Measurements from ENCODE around the gene HLA-E. TPM values are rescaled to one million over a fixed set of nuclear protein-coding genes. Genes with fewer than 3 reads are reported as not detected.
A peak's percentile ranks its signal among the peaks of the same experiment; 100 is the strongest.

The HLA-E gene
- total RNA-seq, 1 experiment from 2014 or later = 125 TPM

DNA sequence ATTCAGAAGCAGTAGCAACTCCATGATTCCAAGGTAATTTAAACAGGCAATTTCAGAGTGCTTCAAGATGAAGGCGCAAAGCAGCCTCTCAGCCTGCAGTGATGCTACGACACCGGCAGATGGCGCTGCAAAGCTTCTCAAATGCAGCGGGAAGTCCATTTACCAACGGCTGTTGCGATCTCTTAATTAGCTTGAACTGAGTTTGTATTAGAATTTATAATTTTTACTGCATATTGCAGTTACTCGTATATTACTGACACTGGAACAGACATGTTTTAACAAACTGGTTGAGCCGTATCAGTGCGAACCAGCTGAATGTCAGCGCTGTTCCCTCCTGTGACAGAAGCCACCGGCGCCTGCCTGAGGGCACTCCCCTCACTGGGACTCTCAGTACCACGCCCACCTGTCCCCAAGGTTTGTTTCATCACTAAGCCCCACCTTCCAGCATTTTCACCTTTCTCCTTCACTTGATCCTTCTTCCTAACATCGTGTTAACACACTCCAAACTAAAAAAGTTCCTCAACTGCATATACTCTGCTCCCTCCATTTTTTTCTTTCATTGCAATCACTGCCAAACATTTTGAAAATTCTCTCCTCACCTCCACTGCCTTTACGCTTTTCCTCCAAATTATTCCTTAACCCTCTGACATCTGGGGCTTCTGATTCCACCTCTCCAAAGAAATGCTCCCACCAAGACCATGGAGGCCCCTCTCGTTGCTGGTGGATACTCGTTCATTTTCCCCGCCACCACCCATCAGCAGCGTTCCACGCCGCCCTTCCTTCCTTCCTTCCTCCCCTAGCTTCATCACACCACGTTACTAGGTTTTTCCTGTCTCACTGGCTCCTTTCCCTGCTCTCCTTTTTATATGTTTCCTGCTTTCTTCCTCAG is 52.5 kb downstream of the HLA-E start:
- CTCF ChIA-PET = interaction anchor here (0.5 to 1.8 kb wide), 13 partner anchors 9 to 1022 kb away, joined by 3 to 8 read pairs (median 3); partner anchors contain the start of gene DHX16
- no peak for TF ChIP-seq EZH2 (IDR thresholded peaks at IDR 0.05; ENCODE audit: low read depth)
- TF ChIP-seq, protein P1, sequence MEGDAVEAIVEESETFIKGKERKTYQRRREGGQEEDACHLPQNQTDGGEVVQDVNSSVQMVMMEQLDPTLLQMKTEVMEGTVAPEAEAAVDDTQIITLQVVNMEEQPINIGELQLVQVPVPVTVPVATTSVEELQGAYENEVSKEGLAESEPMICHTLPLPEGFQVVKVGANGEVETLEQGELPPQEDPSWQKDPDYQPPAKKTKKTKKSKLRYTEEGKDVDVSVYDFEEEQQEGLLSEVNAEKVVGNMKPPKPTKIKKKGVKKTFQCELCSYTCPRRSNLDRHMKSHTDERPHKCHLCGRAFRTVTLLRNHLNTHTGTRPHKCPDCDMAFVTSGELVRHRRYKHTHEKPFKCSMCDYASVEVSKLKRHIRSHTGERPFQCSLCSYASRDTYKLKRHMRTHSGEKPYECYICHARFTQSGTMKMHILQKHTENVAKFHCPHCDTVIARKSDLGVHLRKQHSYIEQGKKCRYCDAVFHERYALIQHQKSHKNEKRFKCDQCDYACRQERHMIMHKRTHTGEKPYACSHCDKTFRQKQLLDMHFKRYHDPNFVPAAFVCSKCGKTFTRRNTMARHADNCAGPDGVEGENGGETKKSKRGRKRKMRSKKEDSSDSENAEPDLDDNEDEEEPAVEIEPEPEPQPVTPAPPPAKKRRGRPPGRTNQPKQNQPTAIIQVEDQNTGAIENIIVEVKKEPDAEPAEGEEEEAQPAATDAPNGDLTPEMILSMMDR (conservative IDR thresholded peaks at IDR 0.05) = peak; percentile 98
- POLR2A ChIA-PET (ENCODE audit: unreplicated experiment) = interaction anchor here (0.7 kb wide), 3 partner anchors 38 to 149 kb away, joined by 3 to 5 read pairs (median 3); partner anchors contain the start of gene NRM
- Histone ChIP-seq H2AFZ (peak overlapping the region; percentile 34; the same call in 1 of the 2 replicates), H3K27ac (no peak overlapping the region), H4K20me1 (ENCODE audit: insufficient read depth) (no peaks in the 10 kb centered on the region), H3K79me2 (ENCODE audit: low read depth) (no peaks in the 10 kb centered on the region), H3K9me3 (ENCODE audit: insufficient read depth, low read depth) (no peaks in the 10 kb centered on the region), H3K27me3 (ENCODE audit: insufficient read depth, low read depth) (no peaks in the 10 kb centered on the region), H3K9me2 (ENCODE audit: insufficient read depth) (no peaks in the 10 kb centered on the region), H3K4me1 (replicated peaks; ENCODE audit: insufficient read depth) (peaks cover 6% of the 10 kb centered on the region; the same call in 1 of the 2 replicates), H3K36me3 (ENCODE audit: low read depth) (0 out of 2 replicates have a peak, but pooled peaks cover 5% of the 10 kb centered on the region), H3F3A (ENCODE audit: insufficient read depth, low read depth) (peaks cover 9% of the 10 kb centered on the region), H3K4me2 (peak overlapping the region; percentile 80), H3K4me3 (peak overlapping the region; percentile 49)
- intact Hi-C loops (cut with micrococcal nuclease; ENCODE audit: unreplicated experiment) = loop anchor here (1.0 to 5.0 kb wide), 8 partner anchors 56 to 546 kb away; partner anchors contain the start of gene DHX16
- BruUV-seq (replicated peaks) = no TSS peak
- DNase-seq = peak; percentile 73 to 79

DNA sequence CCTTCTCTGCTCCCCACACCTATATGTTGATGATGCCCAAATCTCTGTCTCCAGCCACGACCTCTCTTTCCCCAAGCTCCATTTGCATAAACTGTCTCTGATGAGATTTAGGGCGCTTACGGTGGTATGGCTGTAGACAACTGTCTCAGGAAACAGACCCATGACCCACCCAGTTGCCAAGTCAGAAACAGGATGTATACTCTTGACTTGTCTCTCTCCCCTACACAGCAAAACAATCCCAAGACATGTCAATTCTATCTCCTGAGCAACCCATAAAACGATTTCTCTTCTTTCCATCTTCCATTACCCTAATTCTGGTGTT is 53.1 kb downstream of the HLA-E start:
- Histone ChIP-seq H2AFZ (no peak overlapping the region), H3K36me3 (ENCODE audit: low read depth) (0 out of 2 replicates have a peak, but pooled peaks cover 6% of the 10 kb centered on the region), H3F3A (ENCODE audit: insufficient read depth, low read depth) (peaks cover 9% of the 10 kb centered on the region), H3K4me2 (no peak overlapping the region), H4K20me1 (ENCODE audit: insufficient read depth) (no peaks in the 10 kb centered on the region), H3K79me2 (ENCODE audit: low read depth) (no peaks in the 10 kb centered on the region), H3K27me3 (ENCODE audit: insufficient read depth, low read depth) (no peaks in the 10 kb centered on the region), H3K4me3 (no peak overlapping the region), H3K9me2 (ENCODE audit: insufficient read depth) (no peaks in the 10 kb centered on the region), H3K9me3 (ENCODE audit: insufficient read depth, low read depth) (no peaks in the 10 kb centered on the region), H3K4me1 (replicated peaks; ENCODE audit: insufficient read depth) (peaks cover 6% of the 10 kb centered on the region; the same call in 1 of the 2 replicates), H3K27ac (no peak overlapping the region)
- DNase-seq = no peak
- ChIA-PET POLR2A (ENCODE audit: unreplicated experiment) (no interaction called here), CTCF (interaction anchor here (0.8 to 1.8 kb wide), 5 partner anchors 41 to 545 kb away, joined by 3 to 8 read pairs (median 5); no protein-coding TSS in a partner anchor)
- TF ChIP-seq, protein P1 (conservative IDR thresholded peaks at IDR 0.05) = no peak
- TF ChIP-seq EZH2 (IDR thresholded peaks at IDR 0.05; ENCODE audit: low read depth) = no peak
- no TSS peak for BruUV-seq (replicated peaks)
- intact Hi-C loops (cut with micrococcal nuclease; ENCODE audit: unreplicated experiment) = loop anchor here (5.0 kb wide), 3 partner anchors 185 to 545 kb away; no protein-coding TSS in a partner anchor

DNA sequence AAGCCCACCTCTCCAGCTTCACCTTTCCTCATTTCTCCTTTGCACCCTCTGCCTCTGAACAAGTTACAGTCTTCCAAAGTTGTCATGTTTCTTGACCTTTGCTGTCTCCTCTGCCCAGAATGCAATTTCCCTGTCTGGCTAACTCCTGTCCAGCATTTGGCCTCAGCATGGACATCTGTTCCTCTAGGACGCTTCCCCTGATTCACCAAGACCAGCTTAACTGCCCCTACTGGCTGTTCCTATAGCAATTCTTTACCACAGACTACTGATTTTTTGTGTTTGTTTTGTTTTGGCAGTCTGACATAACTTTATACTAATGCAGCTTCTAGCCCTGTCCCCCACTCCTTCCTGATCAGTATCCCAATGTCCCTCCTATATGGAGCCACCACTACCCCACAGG is 53.6 kb downstream of the HLA-E start:
- H3K4me2 ChIP-seq = no peak overlapping the region
- H2AFZ ChIP-seq = no peak overlapping the region
- H3K4me1 ChIP-seq (replicated peaks; ENCODE audit: insufficient read depth) = peaks cover 6% of the 10 kb centered on the region; the same call in 1 of the 2 replicates
- H3K79me2 ChIP-seq (ENCODE audit: low read depth) = no peaks in the 10 kb centered on the region
- intact Hi-C loops (cut with micrococcal nuclease; ENCODE audit: unreplicated experiment) = loop anchor here (5.0 kb wide), 3 partner anchors 186 to 544 kb away; no protein-coding TSS in a partner anchor
- no peaks in the 10 kb centered on the region for H3K9me2 ChIP-seq (ENCODE audit: insufficient read depth)
- DNase-seq = no peak
- ChIA-PET CTCF (no interaction called here), POLR2A (ENCODE audit: unreplicated experiment) (no interaction called here)
- no peaks in the 10 kb centered on the region for H3K9me3 ChIP-seq (ENCODE audit: insufficient read depth, low read depth)
- TF ChIP-seq, protein P1 (conservative IDR thresholded peaks at IDR 0.05) = peak; percentile 19; the same call in 1 of the 2 replicates
- TF ChIP-seq EZH2 (IDR thresholded peaks at IDR 0.05; ENCODE audit: low read depth) = no peak
- no peaks in the 10 kb centered on the region for H3K27me3 ChIP-seq (ENCODE audit: insufficient read depth, low read depth)
- H3K4me3 ChIP-seq = no peak overlapping the region
- H4K20me1 ChIP-seq (ENCODE audit: insufficient read depth) = no peaks in the 10 kb centered on the region
- peaks cover 9% of the 10 kb centered on the region for H3F3A ChIP-seq (ENCODE audit: insufficient read depth, low read depth)
- H3K27ac ChIP-seq = no peak overlapping the region
- H3K36me3 ChIP-seq (ENCODE audit: low read depth) = 0 out of 2 replicates have a peak, but pooled peaks cover 6% of the 10 kb centered on the region
- no TSS peak for BruUV-seq (replicated peaks)

Other genes starting within 250 kb of the HLA-E start
- 12.5 and 14.4 TPM in 2 replicates for gene TRIM39, start 162.6 kb upstream of the HLA-E start, total RNA-seq (2021)
- 58.9 and 72.5 TPM in 2 replicates for gene RPP21, start 144.4 kb upstream of the HLA-E start, total RNA-seq (2021)
- gene GNL1, start 67.0 kb downstream of the HLA-E start, total RNA-seq (2021) = 114 and 123 TPM in 2 replicates
- gene PRR3, start 67.8 kb downstream of the HLA-E start, total RNA-seq (2021) = 14.7 and 16.9 TPM in 2 replicates
- gene ABCF1, start 81.9 kb downstream of the HLA-E start, total RNA-seq (2021) = 64.0 and 73.7 TPM in 2 replicates
- gene PPP1R10, start 127.7 kb downstream of the HLA-E start, total RNA-seq (2021) = 47.6 and 69.5 TPM in 2 replicates
- 65.2 and 86.8 TPM in 2 replicates for gene MRPS18B, start 128.3 kb downstream of the HLA-E start, total RNA-seq (2021)
- gene ATAT1, start 137.4 kb downstream of the HLA-E start, total RNA-seq (2021) = 15.1 and 29.4 TPM in 2 replicates
- 21.2 and 33.3 TPM in 2 replicates for gene C6orf136, start 157.6 kb downstream of the HLA-E start, total RNA-seq (2021)
- gene DHX16, start 183.5 kb downstream of the HLA-E start, total RNA-seq (2021) = 42.1 and 43.5 TPM in 2 replicates
- gene PPP1R18, start 197.1 kb downstream of the HLA-E start, total RNA-seq (2021) = 56.2 and 68.6 TPM in 2 replicates
- gene NRM, start 201.5 kb downstream of the HLA-E start, total RNA-seq (2021) = 25.8 and 38.3 TPM in 2 replicates
- gene MDC1, start 227.8 kb downstream of the HLA-E start, total RNA-seq (2021) = 72.9 and 81.6 TPM in 2 replicates
- 697 and 901 TPM in 2 replicates for gene TUBB, start 230.8 kb downstream of the HLA-E start, total RNA-seq (2021)